Thyroid gland (tissue), 4 donors: ENCODE data around the gene SKIDA1. TPM values are rescaled to one million over a fixed set of nuclear protein-coding genes. Genes with fewer than 3 reads are reported as not detected.

Source experiments
- DNase-seq, 2 donors: peaks; one replicate each; pipeline ENCODE4 v3.0.0-alpha.2; 2019
- H3K27ac ChIP-seq, 3 donors: fragments of 200-600 bp; sonication (generic); 1 replicate in 2 of 3; 2 replicates in 1 of 3; pipeline ENCODE4 v1.5.1; 2016 to 2019; ENCODE audit warnings: mild to moderate bottlenecking in 1 of 3, moderate library complexity in 1 of 3
- H3K27me3 ChIP-seq: fragments of 200-600 bp; sonication (generic); one replicate; pipeline ENCODE4 v1.5.1; 2019
- H3K36me3 ChIP-seq, 2 donors: fragments of 200-600 bp; sonication (generic); one replicate each; pipeline ENCODE4 v1.5.1; 2016 to 2019
- H3K4me1 ChIP-seq, 2 donors: fragments of 200-600 bp; sonication (generic); one replicate each; pipeline ENCODE4 v1.5.1; 2017 to 2019
- H3K4me3 ChIP-seq, 3 donors: fragments of 200-600 bp; sonication (generic); replicated peaks in 1 of 3; 1 replicate in 2 of 3; 2 replicates in 1 of 3; pipeline ENCODE4 v1.5.1; 2016; ENCODE audit warnings: mild to moderate bottlenecking in 1 of 3
- H3K9me3 ChIP-seq: fragments of 200-600 bp; sonication (generic); one replicate; pipeline ENCODE4 v1.5.1; 2017
- POLR2A ChIP-seq, 2 donors: fragments of 450-650 bp; IDR thresholded peaks; one replicate each; pipeline ENCODE4 v1.6.1; 2017; ENCODE audit warnings: antibody characterized with exemption in 2 of 2, mild to moderate bottlenecking in 2 of 2, moderate library complexity in 1 of 2
- WGBS, 2 donors: methylation state at CpG; one replicate each; pipeline ENCODE4 v1.1.5; 2017; 5-methylcytosine and 5-hydroxymethylcytosine counted together
- intact Hi-C: fragments of 100-400 bp; cut with DNase I; formaldehyde crosslinking; loops from one replicate; pipeline ENCODE4 v1.15.1; 2023
- total RNA-seq, 4 donors: library from RNA; depleted of rRNA; stranded (reverse); fragments of >200 nt; gene quantifications; one replicate each; pipeline ENCODE4 v1.2.3, GENCODE V29; 2016
- TF ChIP-seq, protein P1 (sequence below), 6 experiments: fragments of 200-600 bp in 3 of 6; fragments of 450-650 bp in 3 of 6; sonication (generic) in 3 of 6; IDR thresholded peaks; one replicate each; pipeline ENCODE4 v1.5.1; 2016 to 2019; ENCODE audit warnings: antibody characterized with exemption in 6 of 6, mild to moderate bottlenecking in 2 of 6, inconsistent platforms in 1 of 6, moderate library complexity in 1 of 6

Gene SKIDA1
- total RNA-seq, 4 donors from 2014 or later = 3.1 to 9.9 (median 7.1) TPM

DNA sequence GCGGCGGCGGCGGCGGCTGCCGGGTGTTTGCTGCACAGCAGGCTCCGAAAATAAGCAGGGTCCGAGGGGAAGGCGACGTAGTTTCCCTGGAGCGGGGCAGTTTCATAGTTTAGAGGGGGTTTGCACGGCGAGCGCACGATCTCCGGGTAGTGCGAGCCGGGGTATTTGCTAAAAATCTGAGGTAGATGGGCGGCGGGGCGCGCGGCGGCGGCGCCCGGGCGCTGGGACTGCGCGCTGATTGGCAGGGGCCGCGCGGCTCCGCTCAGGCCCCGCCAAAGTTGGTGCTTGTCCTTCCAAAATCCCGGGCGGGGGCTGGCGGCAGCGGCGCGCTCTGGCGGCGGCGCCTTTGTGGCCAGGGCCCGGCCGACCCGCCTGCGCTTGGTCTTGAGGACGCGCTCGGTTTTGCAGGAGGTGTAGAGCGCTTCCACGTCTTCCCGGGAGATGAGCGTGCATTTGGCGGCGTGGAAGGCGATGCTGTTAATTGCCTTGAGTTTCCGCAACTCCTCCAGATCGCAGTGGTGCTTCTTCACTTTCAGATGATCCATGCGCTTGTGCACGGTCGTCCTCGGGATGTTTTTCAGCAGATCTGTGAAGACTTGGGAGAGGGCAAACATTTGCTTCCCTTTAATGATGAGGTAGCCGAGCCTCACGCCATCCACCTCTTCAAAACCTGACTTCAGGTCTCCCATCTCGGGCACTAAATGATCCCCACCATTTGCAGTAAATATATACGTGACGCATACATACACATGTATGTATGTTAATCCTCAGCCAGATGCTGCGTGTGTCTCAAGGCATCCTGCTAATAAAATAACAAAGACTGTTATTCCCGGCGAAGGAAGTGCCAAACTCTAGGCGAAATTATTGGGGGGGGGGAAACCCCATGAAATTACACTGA lies 8.1 kb downstream of the SKIDA1 start:
- Histone ChIP-seq H3K4me3 (peak overlapping the region in 2 of 3 donors; percentile 57 to 59), H3K36me3 (no peaks in the 10 kb centered on the region), H3K27me3 (no peaks in the 10 kb centered on the region), H3K9me3 (no peaks in the 10 kb centered on the region), H3K27ac (peak overlapping the region; percentile 78 to 88 (median 83)), H3K4me1 (no peaks in the 10 kb centered on the region)
- DNase-seq = peak; percentile 61 to 64
- peak in 1 of 2 donors; percentile 27 for TF ChIP-seq POLR2A (IDR thresholded peaks at IDR 0.05)
- TF ChIP-seq, protein P1, sequence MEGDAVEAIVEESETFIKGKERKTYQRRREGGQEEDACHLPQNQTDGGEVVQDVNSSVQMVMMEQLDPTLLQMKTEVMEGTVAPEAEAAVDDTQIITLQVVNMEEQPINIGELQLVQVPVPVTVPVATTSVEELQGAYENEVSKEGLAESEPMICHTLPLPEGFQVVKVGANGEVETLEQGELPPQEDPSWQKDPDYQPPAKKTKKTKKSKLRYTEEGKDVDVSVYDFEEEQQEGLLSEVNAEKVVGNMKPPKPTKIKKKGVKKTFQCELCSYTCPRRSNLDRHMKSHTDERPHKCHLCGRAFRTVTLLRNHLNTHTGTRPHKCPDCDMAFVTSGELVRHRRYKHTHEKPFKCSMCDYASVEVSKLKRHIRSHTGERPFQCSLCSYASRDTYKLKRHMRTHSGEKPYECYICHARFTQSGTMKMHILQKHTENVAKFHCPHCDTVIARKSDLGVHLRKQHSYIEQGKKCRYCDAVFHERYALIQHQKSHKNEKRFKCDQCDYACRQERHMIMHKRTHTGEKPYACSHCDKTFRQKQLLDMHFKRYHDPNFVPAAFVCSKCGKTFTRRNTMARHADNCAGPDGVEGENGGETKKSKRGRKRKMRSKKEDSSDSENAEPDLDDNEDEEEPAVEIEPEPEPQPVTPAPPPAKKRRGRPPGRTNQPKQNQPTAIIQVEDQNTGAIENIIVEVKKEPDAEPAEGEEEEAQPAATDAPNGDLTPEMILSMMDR (IDR thresholded peaks at IDR 0.05) = no peak
- 3 to 4% methylated on average over 41 to 46 of the region's 73 CpGs for WGBS, 2 donors
- intact Hi-C loops = no loop called here

DNA sequence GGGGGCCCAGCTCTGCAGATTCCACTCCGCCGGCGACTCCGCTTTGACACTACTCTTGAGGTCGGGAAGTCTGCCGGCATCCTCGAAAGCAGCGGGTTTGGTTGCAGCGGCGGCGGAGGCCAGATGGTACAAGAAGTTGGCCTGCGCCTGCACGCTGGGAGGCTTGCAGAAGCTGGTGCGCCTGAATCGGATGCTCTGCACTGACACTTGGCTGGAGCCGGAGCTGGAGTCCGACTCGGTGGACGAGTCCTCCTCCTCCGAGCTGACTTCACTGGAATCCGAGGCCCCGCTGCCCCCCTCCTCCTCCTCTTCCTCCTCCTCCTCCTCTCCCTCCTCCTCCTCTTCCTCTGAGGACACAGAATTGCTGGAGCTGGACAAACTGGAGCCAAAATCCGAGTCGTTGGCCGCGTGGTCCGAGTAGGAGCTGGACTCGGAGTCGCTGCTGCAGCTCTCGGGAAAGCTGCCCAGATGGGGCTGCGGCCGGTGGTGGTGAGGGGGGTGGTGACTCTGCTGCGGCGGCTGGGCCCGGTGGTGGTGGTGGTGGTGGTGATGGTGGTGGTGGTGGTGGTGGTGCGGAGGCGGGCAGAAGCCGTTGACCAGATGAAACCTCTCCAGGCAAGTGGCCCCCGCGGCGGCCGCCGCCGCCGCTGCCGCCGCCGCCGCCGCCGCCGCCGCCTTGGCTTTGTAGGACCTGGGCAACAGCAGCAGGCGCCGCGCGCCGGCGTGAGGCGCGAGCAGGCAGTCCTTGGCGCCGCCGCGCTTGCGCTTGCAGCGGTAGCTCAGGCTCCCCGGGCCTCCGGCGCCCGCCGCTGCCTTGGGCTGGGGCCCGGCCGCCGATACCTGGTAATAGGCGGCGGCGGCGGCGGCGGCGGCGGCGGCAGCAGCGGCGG lies 9.0 kb downstream of the SKIDA1 start:
- TF ChIP-seq, protein P1 (IDR thresholded peaks at IDR 0.05) = no peak
- TF ChIP-seq POLR2A (IDR thresholded peaks at IDR 0.05) = peak in 1 of 2 donors; percentile 23
- Histone ChIP-seq H3K9me3 (no peaks in the 10 kb centered on the region), H3K27ac (peak overlapping the region; percentile 69 to 88 (median 83)), H3K27me3 (no peaks in the 10 kb centered on the region), H3K4me3 (peak overlapping the region in 2 of 3 donors; percentile 33 to 57), H3K36me3 (no peaks in the 10 kb centered on the region), H3K4me1 (peaks cover 0 to 5% of the 10 kb centered on the region in 2 donors)
- intact Hi-C loops = no loop called here
- DNase-seq = peak; percentile 64 to 67
- WGBS, 2 donors = 0 to 1% methylated on average over 30 to 40 of the region's 86 CpGs

DNA sequence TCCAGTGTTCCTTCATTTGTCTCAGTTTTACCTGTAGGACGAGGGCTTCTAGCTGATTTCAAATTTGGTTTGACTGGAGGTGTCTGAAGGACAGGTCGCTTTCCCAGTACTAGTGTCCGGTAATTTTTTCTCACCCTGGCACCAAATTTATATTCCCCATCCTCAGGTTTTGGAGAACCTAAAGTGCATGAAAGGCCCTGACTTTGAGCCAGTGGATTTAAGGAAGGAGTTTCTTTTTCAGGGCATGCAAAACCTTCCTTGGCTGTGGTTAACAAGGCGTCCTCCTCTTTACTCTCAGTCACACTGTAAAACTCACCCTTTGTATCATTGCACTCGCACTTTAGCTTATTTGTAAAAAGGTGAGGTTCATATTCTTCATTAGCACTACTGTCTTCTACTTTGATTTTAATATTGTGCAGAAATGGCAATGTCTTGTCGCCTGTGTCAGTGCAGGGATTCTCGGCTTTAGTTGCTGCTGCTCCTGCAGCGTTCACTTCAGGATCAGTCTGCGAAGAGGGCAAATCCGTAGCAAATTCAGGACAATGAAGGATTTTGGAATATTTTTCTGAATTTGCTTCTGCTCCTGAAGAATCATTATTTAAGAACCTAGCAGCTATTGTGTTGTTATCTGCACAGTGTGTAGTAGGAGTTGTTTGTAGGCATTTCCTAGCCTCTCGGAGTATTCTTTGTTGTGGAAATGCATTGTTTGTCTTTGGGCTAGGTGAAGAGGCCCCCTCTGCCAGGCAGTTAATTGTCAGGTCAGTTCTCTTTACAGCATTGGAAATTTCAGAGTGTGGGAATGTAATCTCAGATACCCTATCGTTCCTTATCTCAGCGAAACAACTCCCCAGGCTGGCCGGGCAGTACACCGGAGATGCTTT lies 9.9 kb downstream of the SKIDA1 start:
- DNase-seq = no peak
- H3K4me1 ChIP-seq = peaks cover 0 to 9% of the 10 kb centered on the region in 2 donors
- H3K36me3 ChIP-seq = no peaks in the 10 kb centered on the region
- no peaks in the 10 kb centered on the region for H3K27me3 ChIP-seq
- WGBS, 2 donors = 38 to 48% methylated on average over 15 of the region's 15 CpGs
- H3K27ac ChIP-seq = peak overlapping the region; percentile 69 to 83 (median 83)
- no peak for TF ChIP-seq POLR2A (IDR thresholded peaks at IDR 0.05)
- TF ChIP-seq, protein P1 (IDR thresholded peaks at IDR 0.05) = no peak
- H3K9me3 ChIP-seq = no peaks in the 10 kb centered on the region
- H3K4me3 ChIP-seq = peak overlapping the region in 2 of 3 donors; percentile 33 to 57
- intact Hi-C loops = no loop called here

DNA sequence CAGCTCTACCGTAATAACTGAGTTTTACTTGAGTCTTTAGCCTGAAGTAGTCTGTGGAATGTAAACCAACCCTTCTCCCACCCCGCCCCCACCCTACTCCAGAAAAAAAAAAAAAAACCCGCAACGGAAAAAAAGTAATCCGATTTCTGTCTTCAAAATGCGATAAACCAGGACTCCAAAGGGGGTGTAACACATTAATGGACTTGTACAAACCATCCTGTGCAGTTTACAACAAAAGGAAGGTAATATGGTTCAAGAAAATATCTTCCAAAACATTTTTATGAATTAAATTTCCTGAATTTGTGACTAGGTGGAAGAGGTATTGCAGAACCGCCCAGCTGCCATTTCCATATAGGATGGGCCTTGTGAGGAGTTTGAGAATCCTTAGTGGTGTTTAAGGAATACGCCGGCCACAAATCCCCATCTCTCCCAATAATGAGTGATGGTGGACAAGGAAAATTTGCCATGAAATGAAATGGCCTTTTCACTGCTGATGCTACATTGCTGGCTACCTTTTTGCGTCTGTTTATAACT lies 10.6 kb downstream of the SKIDA1 start:
- no peaks in the 10 kb centered on the region for H3K36me3 ChIP-seq
- intact Hi-C loops = no loop called here
- H3K4me3 ChIP-seq = peak overlapping the region in 2 of 3 donors; percentile 33 to 57

More for the DNA sequence above, 10.6 kb downstream of the SKIDA1 start:
- WGBS, 2 donors = 38 to 49% methylated on average over 10 of the region's 10 CpGs
- TF ChIP-seq, protein P1 (IDR thresholded peaks at IDR 0.05) = no peak
- TF ChIP-seq POLR2A (IDR thresholded peaks at IDR 0.05) = no peak
- Histone ChIP-seq H3K27ac (peak overlapping the region; percentile 69 to 83 (median 83)), H3K27me3 (no peaks in the 10 kb centered on the region), H3K4me1 (peaks cover 0 to 12% of the 10 kb centered on the region in 2 donors), H3K9me3 (no peaks in the 10 kb centered on the region)
- DNase-seq = no peak
